ENCODE results near the gene CENPX.

DNA sequence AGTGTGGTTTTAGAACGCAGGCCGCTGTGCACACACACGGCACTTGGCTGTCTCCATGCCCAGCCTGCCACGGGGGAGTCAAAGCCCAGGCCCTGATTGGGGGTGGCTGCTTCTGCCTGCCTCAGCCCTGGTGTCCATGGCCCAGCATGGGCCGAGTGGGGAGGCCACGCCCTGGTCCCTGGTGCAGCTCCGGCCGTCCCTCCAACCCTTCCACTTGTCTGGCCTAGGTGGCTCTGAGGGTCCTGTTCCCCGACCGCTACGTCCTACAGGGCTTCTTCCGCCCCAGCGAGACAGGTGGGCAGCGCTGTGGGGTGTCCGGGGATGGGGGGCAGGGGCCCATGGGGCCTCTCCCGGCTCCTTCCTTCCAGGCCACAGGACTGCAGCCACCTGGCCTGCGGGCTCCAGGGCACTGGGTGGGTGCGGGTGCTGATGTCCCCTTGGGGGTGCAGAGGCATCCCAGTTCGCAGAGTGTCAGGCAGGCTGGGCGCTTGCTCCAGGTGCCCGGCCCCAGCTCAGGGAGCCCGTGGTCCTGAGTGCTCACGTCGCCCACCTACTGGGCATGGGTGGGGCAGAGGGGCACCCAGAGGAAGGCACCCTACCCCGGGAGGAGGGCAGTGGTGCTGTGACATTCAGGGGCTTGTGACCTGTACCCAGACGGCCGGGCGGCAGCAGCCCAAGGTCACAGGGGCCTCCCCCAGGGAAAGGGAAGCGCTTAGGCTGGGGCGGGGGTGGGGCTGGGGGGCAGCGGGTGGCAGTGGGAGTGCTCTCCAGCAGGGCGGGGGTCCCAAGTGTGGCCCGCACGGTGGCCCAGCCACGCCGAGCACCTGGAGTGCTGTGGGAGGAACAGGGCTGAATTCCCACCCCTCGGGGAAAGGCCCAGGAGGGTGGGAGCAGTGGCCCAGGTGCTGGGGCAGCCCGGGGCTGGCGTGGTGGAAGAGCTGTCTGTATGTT is 11.8 kb downstream of the CENPX start:
- TF ChIP-seq POLR2A (IDR thresholded peaks at IDR 0.05; ENCODE audit: low read depth, low read length) = no peak
- no peak for TF ChIP-seq EZH2 (IDR thresholded peaks at IDR 0.05; ENCODE audit: borderline replicate concordance, low read depth, low read length, severe bottlenecking)
- TF ChIP-seq, protein P1, sequence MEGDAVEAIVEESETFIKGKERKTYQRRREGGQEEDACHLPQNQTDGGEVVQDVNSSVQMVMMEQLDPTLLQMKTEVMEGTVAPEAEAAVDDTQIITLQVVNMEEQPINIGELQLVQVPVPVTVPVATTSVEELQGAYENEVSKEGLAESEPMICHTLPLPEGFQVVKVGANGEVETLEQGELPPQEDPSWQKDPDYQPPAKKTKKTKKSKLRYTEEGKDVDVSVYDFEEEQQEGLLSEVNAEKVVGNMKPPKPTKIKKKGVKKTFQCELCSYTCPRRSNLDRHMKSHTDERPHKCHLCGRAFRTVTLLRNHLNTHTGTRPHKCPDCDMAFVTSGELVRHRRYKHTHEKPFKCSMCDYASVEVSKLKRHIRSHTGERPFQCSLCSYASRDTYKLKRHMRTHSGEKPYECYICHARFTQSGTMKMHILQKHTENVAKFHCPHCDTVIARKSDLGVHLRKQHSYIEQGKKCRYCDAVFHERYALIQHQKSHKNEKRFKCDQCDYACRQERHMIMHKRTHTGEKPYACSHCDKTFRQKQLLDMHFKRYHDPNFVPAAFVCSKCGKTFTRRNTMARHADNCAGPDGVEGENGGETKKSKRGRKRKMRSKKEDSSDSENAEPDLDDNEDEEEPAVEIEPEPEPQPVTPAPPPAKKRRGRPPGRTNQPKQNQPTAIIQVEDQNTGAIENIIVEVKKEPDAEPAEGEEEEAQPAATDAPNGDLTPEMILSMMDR (IDR thresholded peaks at IDR 0.05; ENCODE audit: extremely low read depth in 1 of 2, insufficient read depth in 1 of 2, low read depth in 1 of 2, low read length in 2 of 2) = no peak
